GM19438 (cell line): ENCODE results near the gene LMNTD1.
"Not testable (repeated sequence)": the region's sequence is repeated elsewhere in the genome, so short reads cannot be mapped to it uniquely, and the experiment has no call there.

Experiments used
- ATAC-seq: cut with Tn5 transposase; IDR thresholded peaks from one replicate; pipeline ENCODE4 v1.9.1; 2021; ENCODE audit warnings: low read depth; ENCODE audit not compliant: unreplicated experiment

The LMNTD1 gene, protein sequence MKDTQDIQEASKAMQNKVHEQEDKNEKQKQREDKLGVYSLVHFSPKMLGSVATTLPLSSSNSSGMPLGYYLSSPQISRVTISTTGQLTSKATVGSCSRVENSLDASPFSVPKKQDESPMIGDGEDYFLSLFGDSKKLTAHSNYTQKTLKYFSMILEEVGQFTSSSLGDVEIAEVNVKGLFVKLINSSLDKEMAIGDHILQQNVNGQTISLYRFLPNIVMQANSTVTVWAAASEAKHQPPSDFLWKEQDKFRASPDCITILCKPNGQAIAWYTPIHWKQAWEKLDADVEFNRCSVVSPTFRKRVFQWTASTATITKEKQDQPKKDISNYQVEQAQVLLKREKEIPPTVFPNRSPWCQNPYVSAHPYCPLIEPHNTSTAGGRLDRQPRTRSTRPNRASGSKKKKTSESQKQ

DNA sequence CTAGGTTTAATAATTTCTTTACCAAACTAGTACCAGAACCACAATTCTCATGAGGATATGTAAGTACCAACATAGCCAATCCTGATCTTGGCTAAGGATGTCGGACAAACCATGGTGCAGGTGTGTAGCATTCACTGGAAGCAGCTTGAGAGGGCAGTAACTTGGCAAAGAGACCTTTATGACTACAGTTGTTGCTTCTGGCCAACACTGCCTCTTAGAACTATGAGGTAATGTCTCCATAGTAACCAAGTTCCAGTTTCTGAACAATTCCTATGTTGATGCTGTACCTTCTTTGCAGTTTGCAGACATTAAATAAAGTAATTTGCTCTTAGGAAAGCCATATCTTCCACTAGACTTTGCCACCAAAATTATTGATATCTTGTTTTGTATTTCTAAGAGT is at the start of gene LMNTD1:
Gene LMNTD1, minus strand, starts transcription at position 186 of the 400 bp plus-strand sequence. CDS start 324 bp downstream, outside the sequence.
- no peak for ATAC-seq

DNA sequence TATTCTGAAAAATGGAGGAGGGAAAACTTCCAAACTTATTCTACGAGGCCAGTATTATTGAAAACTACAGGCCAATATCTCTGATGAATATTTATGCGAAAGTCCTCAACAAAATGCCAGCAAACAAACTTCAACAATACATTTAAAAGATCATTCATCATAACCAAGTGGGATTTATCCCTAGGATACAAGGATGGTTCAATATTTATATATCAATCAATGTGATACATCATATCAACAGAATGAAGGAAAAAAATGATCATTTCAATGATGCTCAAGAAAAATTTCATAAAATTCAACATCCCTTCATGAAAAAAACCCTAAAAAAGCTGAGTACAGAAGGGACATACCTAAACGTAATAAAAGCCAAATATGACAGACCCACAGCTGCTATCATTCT is 45.9 kb upstream of the LMNTD1 start:
- ATAC-seq: no peak

DNA sequence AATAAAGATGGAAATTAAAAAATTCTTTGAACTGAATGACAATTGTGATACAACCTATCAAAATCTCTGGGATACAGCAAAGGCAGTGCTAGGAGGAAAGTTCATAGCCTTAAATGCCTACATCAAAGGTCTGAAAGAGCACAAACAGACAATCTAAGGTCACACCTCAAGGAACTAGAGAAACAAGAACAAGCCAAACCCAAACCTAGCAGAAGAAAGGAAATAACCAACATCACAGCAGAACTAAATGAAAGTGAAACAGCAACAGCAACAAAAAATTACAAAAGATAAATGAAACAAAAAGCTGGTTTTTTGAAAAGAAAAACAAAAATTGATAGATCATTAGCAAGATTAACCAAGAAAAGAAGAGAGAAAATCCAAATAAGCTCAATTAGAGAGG is 42.4 kb upstream of the LMNTD1 start:
- ATAC-seq: not testable (repeated sequence)

DNA sequence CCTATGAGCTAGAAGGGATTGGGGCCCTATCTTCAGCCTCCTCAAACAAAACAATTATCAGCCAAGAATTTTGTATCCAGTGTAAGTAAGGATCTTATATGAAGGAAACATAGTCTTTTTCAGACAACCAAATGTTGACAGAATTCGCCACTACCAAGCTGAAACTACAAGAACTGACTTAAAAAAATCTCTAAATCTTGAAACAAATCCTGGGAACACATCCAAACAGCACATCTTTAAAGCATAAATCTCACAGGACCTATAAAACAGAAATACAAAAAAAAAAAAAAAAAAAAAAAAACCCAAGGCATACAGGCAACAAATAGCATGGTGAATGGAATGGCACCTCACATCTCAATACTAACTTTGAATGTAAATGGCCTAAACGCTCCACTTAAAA is 41.3 kb upstream of the LMNTD1 start:
- ATAC-seq: no peak

DNA sequence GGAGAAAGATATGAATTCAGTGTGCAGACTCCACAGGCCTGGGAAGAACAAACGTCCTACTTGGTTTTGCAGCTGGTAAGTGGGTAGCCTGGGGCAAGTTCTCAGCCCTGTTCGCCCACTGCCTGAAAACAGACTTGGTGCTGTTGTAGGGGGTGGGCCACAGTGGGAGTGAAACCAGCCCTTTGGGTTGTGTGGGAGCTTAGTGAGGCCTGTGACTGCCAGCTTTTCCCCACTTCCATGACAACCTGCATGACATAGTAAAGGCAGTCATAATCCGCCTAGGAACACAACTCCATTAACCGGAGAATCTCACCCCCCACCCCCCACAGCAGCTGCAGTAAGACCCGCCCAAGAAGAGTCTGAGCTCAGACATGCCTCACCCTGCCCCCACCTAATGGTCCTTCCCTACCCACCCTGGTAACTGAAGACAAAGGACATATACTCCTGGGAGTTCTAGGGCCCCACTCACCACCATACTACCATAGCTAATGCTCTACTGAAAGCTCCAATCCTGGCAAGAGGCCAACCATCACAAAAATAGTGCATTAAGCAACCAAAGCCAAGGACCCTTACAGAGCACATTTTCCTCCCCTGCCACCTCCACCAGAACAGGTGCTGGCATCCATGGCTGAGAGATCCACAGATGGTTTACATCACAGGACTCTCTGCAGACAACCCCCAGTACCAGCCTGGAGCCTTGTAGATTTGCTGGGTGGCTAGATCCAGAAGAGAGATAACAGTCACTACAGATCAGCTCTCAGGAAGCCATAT is 39.8 kb upstream of the LMNTD1 start:
- no peak for ATAC-seq

DNA sequence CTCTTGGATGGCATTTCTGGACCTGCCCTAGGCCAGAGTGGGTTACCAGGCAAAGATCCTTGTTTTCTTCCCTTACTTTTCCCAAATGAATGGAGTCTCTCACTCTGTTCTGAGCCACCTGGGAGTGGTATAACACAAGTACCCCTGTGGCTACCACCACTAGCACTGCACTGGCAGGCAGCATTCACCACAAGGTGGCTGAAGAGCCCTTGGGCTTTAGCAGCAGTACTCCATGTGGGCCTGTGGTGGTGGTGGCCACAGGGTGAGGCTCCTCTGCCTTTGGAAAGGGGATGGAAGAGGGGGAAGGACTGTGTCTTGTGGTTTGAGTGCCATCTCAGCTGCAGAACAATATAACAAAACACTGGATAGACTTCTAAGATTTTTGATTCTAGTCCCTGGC is 38.1 kb upstream of the LMNTD1 start:
- ATAC-seq: no peak

DNA sequence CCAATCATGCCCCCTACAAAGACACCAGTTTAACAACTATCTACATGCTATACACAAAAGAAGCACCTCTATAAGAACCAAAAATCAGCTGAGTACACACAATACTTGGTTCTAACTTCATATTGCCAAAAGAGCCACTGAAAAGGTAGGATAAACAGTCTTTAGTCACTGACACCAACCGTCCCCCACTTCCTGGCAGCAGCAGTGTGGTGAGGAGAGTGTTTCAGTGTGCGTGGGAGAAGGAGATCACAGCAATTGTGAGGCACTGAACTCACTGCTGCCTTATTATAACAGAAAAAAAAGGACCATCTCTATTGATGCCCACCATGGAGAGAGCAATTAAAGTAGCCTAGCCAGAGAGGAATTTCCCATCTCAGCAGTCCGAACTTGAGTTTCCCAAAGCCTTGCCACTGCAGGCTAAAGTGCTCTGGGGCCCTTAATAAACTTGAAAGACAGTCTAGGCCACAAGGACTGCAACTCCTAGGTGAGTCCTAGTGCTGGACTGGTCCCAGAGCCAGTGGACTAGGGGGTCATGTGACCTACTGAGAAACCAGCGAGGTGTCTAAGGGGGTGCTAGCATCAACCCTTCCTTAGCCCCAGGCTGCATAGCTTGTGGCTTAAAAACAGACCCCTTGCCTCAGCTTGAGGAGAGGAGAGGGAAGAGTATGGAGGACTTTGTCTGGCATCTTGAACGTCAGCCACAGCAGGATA is 37.1 kb upstream of the LMNTD1 start:
- ATAC-seq: no peak

DNA sequence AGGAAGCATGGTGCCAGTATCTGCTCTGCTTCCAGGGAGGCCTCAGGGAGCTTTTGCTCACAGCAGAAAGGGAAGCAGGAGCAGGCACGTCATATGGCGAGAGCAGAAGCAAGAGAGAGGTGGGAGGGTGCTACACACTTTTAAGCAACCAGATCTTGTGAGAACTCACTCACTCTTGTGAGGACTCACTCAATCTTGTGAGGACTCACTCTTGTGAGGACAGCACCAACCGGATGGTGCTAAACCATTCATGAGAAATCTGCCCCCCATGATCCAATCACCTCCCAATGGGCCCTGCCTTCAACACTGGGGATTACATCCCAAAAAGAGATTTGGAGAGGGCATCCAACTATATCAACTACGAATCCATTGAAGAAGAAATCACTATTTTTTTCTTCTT is 34.3 kb upstream of the LMNTD1 start:
- no peak for ATAC-seq

DNA sequence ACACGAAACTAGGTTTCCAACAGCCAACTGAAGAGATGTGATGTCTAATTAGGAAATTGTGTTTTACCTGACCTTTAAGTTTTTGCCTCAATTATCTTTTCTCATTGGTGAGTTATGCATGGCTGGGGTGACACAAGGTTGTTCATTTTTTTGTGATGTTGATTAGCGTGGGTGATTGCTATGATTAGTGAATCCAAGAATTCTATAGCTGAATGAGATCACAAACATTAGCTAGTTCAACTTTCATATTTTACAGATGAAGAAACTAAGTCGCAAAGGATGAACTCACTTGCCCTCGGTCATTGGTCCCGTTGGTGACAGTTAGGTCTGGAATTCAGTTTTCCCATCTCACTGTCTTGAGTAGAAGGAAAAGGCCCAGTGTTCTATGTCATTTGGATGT is 32.6 kb upstream of the LMNTD1 start:
- ATAC-seq: no peak

DNA sequence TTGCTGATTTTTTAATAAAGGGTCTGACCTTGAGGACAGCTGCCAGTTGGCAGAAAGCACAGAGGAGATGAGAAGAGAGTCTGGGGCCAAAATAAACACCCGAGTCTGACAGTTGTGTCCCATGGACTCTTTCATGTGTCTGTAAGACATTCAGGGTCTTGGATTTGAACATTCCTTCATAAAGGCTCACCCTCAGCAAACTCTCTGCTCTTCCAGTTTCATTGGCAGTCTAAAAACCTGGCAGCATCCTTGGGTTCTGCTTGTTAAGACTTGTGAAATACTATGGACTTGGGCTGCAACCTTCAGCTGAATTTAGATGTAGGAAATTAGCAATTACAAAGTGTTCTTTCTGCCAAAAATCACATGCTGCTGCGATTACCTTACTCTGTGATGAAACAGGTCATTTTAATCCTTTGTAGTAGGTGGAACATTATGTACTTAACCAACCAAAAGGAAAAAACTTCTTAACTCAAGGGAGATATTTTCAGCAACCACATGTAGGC is 32.0 kb upstream of the LMNTD1 start:
- no peak for ATAC-seq

DNA sequence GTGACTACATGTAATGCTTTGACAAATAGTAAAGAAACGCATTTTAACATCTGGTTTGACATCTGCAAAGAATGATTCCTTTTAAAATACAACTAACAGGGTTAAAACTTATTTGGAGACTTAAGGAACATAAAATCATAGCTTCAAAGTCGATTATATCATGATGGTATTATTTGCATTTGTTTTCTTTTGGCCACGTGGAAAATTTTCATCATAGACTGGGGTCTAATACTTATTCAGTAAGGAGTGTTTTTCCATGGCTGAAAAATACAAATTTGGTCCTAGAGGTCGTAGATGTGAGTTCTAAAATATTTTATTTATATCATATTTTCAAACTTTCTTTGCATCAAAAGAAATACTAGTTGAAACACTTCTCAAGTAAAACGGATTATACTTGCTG is 31.5 kb upstream of the LMNTD1 start:
- ATAC-seq: no peak

DNA sequence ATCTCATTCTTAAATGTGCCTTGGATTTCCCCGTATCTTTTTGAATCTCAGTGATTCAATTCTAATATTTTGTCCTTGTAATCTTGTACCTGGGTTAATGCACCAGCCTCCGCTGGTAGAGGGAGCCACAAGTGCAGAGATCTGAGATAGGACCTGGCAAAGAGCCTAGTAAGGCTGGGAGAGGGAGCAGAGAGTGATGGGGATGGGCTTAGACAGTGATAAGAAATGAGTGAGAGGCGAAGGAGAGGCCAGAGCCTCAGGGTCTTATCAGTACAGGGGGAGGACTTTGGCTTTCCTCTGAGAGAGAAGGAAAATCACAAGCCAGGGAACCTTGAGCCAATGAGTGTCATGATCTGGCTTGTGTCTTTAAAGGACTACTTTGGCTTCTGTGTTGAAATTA is 30.5 kb upstream of the LMNTD1 start:
- ATAC-seq: no peak

DNA sequence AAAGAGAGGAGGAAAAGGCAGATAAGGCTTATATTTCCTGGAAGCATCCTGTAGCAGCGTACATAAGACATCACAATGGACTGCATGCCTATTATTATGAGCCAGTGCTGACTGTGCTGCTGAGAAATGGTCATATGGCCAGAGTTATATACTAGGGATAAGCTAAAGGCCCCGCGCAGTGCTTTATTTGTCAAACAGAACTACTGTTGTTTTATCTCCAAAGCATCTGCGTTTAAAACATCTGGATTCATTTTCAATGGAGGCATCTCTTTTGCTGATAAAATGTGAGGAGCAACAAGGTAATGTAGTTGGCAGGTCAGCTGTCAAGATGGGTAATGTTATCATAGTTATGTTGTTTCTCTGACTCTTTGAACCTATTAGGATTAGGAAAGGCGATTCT is 28.0 kb upstream of the LMNTD1 start:
- ATAC-seq: no peak

DNA sequence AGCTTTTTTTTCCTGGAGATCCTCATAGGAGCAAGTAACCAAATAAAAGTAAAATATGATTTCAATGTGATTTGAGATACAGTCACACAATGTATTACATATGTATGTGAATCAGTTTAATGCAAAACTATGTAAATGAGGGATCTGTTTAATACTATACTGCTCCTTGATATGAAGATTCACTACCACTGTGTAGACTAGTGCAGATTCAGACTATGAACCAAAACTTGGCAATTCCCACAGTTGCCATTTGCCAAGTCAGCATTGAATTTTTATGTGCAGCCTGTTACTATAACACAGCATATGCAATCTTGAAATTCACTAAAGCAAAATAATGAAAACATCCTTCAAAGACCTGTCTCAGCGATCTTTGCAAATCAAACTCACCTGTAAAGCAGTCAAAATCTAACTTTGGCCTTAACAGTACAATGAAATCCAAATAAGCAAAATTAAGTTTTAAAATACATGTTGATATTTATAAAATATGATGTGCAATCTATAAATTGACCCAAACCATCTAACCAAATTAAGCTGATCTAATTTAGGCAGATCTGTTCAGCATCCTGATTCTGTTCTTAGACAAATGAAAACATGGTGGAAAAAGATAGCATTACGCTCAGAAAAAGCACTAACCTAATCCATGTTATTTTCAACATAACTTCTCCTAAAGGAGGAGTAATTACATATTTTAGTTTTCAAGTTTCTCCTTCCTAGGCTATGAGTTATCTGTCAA is 25.5 kb upstream of the LMNTD1 start:
- no peak for ATAC-seq

DNA sequence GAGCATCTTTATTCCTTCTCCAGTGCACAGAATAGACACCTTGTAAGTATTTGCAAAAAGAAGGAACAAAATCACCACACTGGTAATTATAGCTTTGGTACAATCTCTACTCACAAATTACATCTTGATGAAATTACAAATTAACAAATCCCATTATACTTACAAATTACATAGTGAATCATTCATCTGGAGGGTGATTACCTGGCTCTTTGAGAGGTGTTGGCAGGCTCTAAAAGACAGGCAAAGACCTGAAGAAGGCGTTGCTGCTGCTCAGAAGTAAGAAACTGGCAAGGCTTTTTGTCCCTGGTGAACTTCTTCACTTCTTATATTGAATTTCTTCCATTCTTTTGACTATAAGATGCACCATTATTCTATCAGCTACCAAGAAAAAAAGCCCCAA is 21.7 kb upstream of the LMNTD1 start:
- ATAC-seq: no peak

DNA sequence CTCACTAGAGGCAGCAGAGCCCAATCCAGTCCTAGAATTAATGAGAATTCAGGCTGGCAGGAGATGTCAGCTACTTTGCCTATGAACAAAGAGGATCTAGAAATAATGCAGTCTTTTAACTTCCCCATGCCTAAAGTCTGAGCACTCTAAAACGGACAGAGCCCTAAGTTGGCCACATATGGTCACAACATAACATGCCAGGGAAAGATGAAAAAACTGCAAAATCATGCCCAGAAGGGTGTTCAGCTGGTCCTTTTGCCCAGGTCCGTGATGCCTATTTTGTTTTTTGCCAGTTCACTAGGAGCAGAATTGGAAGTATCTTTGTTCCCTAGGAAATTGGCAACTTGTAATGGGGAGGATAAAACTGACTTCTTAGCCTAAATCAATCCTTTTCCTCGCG is 20.3 kb upstream of the LMNTD1 start:
- no peak for ATAC-seq

DNA sequence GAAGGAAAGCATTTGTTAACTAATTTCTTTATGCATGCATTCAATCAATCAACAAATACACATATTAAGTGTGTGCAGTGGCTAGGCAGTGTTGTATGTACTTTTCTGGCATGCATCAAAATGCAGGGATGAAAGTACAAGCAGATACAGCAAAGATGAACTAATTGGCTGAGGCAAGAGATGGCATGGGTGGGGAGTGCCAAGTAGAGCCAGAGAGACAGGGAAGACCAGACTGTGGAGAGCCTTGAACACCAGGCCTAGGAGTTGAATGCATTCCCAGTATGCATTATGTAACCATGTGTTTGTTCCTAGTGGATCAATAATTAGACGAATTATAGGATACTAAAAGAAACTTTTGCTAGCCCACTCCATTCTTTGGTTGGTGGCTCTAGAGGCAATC is 17.3 kb upstream of the LMNTD1 start:
- ATAC-seq: no peak

DNA sequence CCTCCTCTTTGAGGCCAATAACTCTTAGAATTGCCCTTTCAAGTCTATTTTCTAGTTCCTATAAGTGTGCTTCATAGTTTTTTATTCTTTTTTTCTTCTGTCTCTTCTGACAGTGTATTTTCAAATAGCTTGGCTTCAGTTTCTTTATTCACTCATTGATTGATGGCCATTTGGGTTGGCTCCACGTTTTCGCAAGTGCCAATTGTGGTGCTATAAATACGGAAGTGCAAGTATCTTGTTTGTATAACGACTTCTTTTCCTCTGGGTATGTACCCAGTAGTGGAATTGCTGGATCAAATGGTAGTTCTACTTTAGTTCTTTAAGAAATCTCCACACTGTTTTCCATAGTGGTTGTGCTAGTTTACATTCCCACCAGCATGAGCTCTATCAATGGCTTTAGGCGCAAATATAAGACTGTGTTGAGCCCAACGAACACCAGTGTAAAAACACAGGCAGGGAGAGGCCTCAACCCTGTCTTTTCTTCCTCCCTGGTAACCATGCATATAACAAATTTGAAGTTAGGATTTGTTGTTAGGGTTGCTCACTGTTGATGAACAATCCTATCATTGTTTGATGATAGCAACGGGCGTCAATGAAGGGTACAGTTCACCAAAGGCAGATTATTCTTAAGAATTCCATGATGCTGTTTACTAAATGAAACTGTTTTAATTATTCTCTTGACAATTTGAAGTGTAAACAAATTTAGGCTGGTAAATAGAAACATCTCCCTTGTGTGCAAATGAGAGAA is 13.3 kb upstream of the LMNTD1 start:
- ATAC-seq: no peak

DNA sequence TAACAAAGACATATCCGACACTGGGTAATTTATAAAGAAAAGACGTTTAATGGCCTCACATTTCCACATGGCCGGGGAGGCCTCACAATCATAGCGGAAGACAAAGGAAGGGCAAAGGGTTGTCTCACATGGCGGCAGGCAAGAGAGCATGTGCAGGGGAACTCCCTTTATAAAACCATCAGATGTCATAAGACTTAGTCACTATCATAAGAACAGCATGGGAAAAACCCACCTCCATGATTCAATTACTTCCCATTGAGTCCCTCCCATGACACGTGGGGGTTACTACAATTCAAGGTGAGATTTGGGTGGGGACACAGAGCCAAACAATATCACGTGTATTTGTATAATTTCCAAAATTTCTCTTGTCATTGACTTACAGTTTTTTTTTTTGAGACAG is 5.5 kb upstream of the LMNTD1 start:
- no peak for ATAC-seq
